Left colon (tissue), 2 donors: ENCODE results near the gene CAVIN2. TPM values are rescaled to one million over a fixed set of nuclear protein-coding genes. Genes with fewer than 3 reads are reported as not detected.

Experiments used
- ATAC-seq: fragments of 200-7000 bp; cut with Tn5 transposase; one replicate; pipeline ENCODE4 v1.9.1; 2020; ENCODE audit warnings: mild to moderate bottlenecking, moderate library complexity
- DNase-seq, 2 donors: peaks; one replicate each; pipeline ENCODE4 v3.0.0-alpha.2; 2020
- intact Hi-C, 2 donors: fragments of 100-400 bp; cut with DNase I in 1 of 2; cut with micrococcal nuclease in 1 of 2; formaldehyde crosslinking; loops; one replicate each; pipeline versions ENCODE4 v1.11.2 to v1.14.0; 2022; cut with DNase I, micrococcal nuclease
- total RNA-seq, 2 donors: library from RNA; stranded (reverse); fragmentation: NEBNext Ultra II Directional; extraction: Animal tissue kit (Norgen Biotek cat#: 25700); gene quantifications; one replicate each; pipeline ENCODE4 v1.2.1, GENCODE V29; 2021
- donor health status: DM: no; HTN: no; CAD: no.
- donor health status: DM: yes; HTN: yes; CAD: no.

CAVIN2 gene
- total RNA-seq, 2 donors from 2014 or later = 9.6 to 16.2 TPM

GRCh38 chr2:191866675-191867506 is 20.0 kb upstream of the CAVIN2 start:
- ATAC-seq (peak; percentile 96), DNase-seq (no peak)
- intact Hi-C loops = no loop called here

DNA sequence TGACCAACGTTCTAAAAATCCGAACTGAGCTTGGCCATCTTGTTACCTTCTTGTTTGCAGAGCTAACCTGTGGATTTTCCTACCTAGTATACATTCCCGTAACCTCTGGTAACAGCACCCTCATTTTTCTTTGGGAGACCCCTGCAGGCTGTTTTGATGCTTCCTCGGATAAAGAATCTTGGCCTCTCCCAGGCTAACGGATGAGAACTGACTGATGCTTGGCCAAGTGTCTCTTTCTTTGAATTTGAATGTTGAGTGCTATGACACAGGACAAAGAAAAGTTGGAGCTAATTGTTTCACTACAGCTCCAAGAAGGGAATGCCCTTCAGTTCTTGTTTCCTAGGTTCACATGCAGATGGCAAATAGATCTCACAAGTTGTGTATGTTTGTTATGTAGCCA is 19.3 kb upstream of the CAVIN2 start:
- DNase-seq (no peak), ATAC-seq (no peak)
- intact Hi-C loops = no loop called here

DNA sequence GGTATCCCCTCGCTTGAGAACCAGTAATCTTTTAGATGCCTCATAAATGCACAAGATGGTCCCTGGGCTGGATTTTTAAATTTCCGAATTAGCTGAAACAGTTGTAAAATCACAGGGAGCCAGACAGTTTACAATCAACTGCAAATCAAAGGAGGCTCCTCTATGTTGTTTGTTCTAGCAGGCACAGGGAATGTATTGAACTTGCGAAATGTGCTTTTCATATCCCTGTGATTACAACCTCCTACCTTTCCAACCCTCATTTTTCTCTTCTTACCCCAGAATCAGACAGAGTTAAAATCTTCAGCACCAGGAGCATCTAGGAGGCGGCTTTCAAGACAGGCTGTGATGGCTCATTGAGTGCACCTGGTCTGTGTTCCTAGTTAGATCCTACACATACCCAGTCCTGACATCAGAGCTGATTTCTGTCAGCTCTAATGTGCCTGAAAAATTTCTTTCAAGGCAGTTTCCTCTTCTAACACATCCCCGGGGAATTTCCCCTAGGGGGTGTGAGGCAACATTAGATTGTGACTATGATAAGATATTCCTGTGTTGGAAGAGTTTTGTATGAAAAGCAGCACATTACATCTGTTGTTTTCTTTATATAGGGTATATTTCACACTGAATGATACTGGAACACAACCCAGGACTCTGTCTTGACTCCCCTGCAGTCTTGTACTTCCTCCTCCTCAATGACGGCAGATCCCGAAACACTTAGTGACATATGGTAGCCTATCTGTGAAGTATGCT is 17.9 kb upstream of the CAVIN2 start:
- DNase-seq (no peak), ATAC-seq (no peak)
- intact Hi-C loops = no loop called here

DNA sequence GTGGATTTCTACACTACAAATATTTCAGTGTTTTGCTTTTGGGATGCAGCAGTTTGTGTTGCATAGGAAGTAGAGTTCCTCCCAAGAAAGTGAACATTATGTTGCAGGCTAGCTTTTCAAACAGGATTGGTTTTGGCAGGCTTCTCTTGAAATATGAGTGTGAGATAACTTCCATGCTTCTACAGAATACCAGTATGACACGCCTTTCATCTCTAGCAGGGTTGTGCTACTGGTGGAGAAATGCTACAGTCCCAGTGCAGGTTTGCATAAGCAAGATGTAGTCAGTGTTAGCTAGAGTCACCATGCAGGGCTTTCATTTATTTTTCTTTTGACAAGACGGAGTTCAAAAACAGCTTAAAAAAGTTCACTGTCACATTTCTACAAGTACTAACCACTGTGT is 17.1 kb upstream of the CAVIN2 start:
- DNase-seq = no peak
- intact Hi-C loops = no loop called here
- ATAC-seq = no peak

DNA sequence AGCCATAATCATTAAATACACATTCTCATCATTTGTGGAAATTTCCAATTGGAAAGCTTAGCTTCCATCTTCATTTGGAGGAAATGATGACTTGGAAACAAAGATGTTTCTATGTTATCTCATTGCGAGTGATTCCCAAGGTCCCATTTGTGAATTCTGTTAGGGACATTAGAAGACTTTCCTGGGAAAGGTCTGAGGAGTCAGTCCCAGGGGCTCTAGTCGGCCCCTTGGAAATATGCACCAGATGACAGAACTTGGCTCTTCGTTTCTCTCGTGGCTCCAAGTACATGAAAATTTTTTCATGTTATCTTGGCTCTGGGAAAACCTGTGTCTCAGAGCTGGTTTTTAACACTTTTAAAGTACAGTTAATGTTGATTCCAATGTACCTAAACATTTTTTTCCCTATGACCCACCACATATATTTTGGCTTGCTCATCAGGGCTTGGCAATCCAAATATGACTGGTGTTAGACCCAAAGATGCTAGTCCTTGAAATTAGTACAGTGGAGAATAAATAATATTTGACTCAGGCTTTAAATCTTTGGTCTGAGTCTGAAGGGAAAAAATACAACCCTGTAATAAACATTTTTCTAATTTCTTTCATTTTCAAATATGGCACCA is 15.4 kb upstream of the CAVIN2 start:
- ATAC-seq = no peak
- intact Hi-C loops = no loop called here
- DNase-seq = no peak

GRCh38 chr2:191860760-191861466 is 14.0 kb upstream of the CAVIN2 start:
- intact Hi-C loops = no loop called here
- ATAC-seq = no peak
- no peak for DNase-seq

GRCh38 chr2:191859681-191860080 is 12.8 kb upstream of the CAVIN2 start:
- ATAC-seq = no peak
- intact Hi-C loops = no loop called here
- no peak for DNase-seq

DNA sequence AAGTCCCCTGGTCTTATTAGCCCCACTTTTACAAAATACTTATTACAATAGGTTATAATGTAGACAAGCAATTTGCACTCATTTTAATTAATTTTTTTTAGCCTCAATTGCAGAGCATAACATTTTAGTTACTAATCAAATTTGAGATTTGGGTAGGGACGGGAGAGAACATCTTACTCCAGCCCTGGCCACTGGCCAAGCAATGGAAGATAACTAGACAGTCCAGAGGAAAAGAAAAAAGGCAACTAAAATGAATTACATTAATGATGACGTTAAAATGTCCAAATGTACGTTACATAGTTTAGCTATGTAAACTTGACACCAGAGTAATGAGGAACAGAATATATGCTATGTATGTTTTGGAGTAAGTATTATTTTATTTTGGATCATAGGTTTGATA is 11.0 kb upstream of the CAVIN2 start:
- intact Hi-C loops = no loop called here
- DNase-seq (no peak), ATAC-seq (no peak)

- ATAC-seq = no peak
- DNase-seq = no peak
- intact Hi-C loops = no loop called here
Measured at GRCh38 chr2:191857259-191857805, 10.4 kb upstream of the CAVIN2 start.

- no peak for ATAC-seq
- intact Hi-C loops = no loop called here
- DNase-seq = no peak
Measured at GRCh38 chr2:191856111-191856876, 9.4 kb upstream of the CAVIN2 start.

DNA sequence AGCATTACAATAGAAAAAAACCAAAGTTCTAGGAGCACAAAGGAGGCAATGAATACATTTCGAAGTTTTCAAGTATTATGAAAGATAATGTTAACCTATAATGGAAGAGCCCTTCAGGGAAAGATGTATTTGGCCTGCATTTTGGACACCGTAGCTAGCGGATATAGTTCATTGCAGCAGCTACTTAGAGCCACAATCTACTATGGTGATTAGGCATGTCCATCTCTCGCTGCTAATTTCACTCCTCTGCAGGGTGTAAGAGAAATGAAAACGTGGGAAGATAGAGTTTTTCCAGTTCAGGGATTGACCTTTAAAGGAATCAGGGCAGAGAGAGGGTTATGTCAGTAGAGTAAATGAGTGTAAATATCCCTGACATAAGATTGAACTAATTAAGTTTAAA is 8.5 kb upstream of the CAVIN2 start:
- intact Hi-C loops = no loop called here
- ATAC-seq = no peak
- DNase-seq = no peak

- DNase-seq = no peak
- no peak for ATAC-seq
- intact Hi-C loops = no loop called here
Measured at GRCh38 chr2:191854382-191855372, 7.8 kb upstream of the CAVIN2 start.

- no peak for ATAC-seq
- DNase-seq = no peak
- intact Hi-C loops = no loop called here
Measured at GRCh38 chr2:191853843-191854242, 7.0 kb upstream of the CAVIN2 start.

- intact Hi-C loops = no loop called here
- no peak for DNase-seq
- no peak for ATAC-seq
Measured at GRCh38 chr2:191851158-191851557, 4.3 kb upstream of the CAVIN2 start.

DNA sequence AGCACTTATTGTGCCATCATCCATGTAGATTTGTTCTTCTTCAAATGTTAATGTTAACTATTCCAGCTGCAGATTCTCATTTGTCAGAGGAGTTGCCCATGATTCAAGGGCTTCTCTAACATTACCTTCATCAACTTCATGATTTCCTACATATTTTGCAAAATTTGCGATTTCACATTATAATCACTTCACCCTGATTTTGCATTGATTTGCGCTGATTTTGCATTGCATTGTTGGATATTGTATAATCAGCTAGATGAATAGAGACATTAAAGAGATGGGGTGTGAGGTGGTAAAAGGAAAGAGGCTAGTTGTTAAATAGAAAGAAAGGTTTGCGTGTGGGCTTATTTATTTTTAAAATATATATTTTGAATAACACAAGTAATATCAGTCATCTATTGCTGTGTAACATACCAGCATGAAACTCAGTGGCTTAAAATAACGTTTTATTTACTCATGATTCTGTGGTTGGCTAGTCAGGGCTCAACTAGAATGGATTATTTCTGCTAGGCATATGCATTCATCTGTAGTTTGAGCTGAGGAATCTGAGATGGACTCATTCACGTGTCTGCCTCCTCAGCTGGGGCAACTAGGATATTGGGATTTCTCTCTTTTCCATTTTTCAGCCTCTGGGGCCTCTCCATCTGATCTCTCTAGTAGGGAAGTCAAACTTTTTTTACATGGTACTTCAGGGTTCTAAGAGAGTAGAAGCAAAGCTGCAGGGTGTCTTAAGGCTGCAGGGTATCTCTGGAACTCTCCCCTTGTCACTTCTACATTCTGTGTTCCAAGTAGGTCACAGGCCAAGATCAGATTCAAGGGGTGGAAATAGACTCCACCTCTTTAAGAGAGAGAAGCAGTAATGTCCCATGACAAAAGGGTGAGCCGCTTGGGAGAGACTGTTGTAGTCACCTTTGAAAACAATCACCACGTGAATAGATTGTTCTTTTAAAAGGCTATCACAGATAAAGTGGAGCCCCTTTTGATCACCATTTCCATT is 2.2 kb upstream of the CAVIN2 start:
- intact Hi-C loops = no loop called here
- DNase-seq (no peak), ATAC-seq (no peak)

GRCh38 chr2:191847764-191848163 is 876 bp upstream of the CAVIN2 start:
- ATAC-seq (no peak), DNase-seq (no peak)
- intact Hi-C loops = no loop called here
